AG09319 (cell line): ENCODE results near the gene NCOA7.

Experiments used
- DNase-seq: peaks from one replicate; pipeline ENCODE4 v3.0.0-alpha.2; 2010; ENCODE audit warnings: low read depth; ENCODE audit errors: extremely low read depth
- TF ChIP-seq, protein P1 (sequence below): IDR thresholded peaks from 2 replicates; pipeline ENCODE4 v1.5.1; 2011; ENCODE audit warnings: low read depth, mild to moderate bottlenecking, inconsistent platforms, low read length, moderate library complexity

Gene NCOA7

DNA sequence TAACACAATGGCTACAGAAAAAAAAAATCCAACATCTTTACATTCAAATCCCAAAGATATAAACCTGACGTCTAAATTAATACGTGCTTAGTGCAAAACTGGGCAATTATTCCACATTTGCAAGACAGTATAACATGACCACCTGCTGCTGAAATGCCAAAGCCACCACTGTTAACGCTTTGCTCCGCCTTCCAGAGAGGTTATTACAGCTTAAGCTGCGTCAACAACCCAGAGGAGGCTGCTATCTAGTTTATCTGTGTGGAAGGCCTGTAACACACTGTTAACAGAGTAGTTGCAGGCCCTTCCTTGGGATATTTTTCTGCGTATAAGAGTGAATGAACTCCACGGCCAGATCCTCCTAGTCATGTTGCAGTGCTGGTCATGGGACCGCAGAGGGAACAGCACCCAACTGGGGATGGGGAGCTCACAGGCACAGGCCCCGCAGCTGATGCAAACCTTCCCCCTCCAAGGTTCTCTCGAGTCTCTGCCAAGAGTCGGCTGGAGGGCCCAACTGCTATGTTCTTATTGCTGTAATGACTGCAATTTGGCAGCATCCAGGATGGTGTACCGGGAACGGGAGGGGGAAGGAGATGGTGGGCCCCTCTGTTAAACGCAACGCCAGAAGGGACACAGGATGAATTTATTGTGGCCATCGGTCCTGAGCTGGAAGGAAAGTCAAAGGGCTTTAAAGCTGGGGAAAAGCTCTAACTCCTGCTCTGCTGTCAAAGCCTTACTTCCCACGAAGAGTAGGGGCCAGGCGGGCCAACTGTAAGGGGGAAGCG, 993 bp upstream of the NCOA7 start:
- TF ChIP-seq, protein P1, sequence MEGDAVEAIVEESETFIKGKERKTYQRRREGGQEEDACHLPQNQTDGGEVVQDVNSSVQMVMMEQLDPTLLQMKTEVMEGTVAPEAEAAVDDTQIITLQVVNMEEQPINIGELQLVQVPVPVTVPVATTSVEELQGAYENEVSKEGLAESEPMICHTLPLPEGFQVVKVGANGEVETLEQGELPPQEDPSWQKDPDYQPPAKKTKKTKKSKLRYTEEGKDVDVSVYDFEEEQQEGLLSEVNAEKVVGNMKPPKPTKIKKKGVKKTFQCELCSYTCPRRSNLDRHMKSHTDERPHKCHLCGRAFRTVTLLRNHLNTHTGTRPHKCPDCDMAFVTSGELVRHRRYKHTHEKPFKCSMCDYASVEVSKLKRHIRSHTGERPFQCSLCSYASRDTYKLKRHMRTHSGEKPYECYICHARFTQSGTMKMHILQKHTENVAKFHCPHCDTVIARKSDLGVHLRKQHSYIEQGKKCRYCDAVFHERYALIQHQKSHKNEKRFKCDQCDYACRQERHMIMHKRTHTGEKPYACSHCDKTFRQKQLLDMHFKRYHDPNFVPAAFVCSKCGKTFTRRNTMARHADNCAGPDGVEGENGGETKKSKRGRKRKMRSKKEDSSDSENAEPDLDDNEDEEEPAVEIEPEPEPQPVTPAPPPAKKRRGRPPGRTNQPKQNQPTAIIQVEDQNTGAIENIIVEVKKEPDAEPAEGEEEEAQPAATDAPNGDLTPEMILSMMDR, result no peak
- no peak for DNase-seq

DNA sequence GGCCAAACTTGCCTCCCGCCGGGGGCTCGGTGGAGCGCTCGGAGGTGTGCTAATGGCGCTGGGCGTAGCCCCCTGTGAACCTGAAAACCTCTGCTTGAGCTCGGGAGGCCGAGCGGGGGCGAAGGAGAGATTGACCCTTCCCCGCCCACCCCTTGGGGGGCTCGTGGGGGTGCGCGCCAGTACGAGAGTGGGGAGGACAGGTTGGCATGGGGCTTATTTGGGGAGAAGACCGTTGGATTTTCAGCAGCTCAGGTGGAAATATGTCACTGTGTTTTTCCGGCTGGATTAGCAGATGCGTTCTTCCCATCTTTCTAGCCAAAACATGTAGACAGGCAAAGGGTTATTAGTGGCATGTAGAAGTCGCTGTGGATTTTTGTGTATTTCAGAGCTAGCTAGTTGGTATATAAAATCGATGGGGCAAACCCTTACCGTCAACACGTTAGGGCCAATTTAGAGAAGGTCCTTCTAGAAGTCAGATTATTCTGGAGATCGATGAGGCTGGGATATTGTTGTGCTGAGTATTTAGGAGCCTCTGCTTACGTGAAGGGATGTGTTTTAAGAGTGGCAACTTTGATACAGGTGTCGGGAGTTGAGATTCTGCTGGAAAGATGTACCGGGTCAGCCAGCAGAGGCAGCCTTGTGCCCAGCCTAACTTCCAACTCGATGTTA, 525 bp downstream of the NCOA7 start:
- TF ChIP-seq, protein P1, result peak; percentile 71
- no peak for DNase-seq

DNA sequence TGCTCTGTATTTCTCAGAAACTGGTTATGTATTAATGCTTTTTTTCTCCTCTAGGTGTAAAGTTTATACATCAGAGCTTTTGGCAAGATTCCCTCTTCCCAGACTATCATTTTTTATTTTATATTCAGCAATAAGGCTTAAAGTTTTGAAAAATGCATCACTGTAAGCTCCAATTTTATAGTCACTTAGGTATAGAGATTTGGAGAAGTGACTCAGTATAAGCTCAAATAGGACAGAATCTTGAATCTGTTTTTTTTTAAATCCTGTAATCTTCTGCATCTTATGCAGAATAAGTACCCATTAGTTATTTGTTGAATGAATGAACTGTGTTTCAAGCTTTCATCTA, 1.0 kb downstream of the NCOA7 start:
- no peak for DNase-seq
- TF ChIP-seq, protein P1, result no peak

DNA sequence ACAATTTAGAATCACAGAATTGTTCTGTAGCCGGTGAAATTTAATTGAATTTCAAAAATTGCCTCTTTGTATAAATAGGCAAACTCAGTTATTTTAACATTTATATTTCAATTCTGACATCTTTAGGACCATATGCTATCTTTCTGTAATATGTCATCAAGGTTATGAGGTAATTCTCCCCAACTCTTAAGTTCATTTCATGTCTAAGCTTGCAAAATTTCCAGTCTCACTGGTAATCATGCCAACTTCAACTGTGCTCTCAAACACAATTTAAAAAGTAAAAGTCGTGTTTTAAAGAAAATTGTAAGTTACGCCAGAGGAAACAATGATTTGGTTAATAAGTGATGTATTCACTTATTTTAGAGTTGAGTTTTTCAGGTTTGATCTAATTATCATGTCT, 1.4 kb downstream of the NCOA7 start:
- TF ChIP-seq, protein P1, result no peak
- DNase-seq, result no peak

DNA sequence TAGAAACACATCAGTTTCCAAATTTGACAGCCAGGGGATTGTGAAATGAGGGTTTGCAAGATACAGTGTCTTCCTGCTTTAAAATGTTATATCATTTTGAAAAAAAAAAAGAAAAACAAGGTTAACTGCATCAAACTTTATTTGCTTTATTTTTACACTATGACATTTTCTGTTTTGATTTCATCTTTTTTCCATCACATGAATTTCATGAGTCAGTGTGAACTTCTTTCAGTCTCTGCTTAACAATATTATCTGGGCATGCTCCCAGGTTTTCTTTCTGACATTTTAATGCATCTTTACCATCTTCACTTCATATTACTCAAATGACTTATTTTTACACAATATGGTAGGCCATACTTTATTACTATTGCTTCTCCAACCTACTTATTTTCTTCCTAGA, 1.9 kb downstream of the NCOA7 start:
- no peak for DNase-seq
- TF ChIP-seq, protein P1, result no peak

DNA sequence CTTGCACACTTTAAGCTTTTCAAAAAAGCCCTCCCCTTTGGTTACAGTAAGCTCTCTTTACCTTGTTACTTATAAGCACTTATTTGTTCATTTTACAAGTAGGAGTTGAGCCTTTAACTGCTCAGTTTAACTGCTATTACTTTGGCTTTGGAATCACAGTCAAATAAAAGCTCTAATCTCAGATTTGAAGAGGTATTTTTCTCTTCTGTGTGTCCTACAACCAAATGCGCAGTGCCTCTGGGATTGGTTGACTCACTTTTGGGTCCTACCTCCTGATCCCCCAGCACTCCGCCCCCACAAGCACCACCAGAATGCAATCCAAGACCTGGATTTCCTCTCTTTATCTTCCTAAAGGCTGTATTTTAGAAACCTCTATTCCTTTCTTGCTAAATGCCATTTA, 2.5 kb downstream of the NCOA7 start:
- DNase-seq, result no peak
- TF ChIP-seq, protein P1, result no peak

DNA sequence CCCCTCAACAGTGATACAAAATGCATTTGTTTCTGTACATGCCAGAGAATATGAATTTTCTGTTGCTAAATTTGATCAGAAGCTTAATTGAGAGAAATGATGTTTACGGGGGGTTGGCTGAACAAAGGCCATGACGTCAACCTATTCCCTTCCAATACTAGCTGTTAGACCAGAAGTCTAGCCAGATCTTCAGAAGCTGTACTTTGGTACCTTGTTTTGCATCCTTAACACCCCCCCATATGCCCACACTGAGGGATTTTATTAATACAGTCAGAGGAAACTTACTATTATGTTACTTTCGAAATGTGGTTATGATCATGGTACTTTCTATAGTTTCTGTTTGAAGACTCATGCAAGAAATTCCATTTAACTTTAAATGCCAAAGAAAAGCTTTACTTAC, 3.1 kb downstream of the NCOA7 start:
- no peak for DNase-seq
- TF ChIP-seq, protein P1, result no peak
